Measurements from ENCODE around the gene C12orf50.

GRCh38 chr12:88006351-88006750, 22.9 kb downstream of the C12orf50 start:
- no peak for TF ChIP-seq POLR2A (IDR thresholded peaks at IDR 0.05)
- TF ChIP-seq CTCF (IDR thresholded peaks at IDR 0.05): no peak
